K562 (cell line): Measurements from ENCODE around the gene CELSR2. TPM values are rescaled to one million over a fixed set of nuclear protein-coding genes. Genes with fewer than 3 reads are reported as not detected.
A peak's percentile ranks its signal among the peaks of the same experiment; 100 is the strongest.
"Not testable (repeated sequence)": the region's sequence is repeated elsewhere in the genome, so short reads cannot be mapped to it uniquely, and the experiment has no call there.

Experiments
- ATAC-seq: fragments of 200-7000 bp; cut with Tn5 transposase; 3 replicates; pipeline ENCODE4 v1.9.1; 2020; ENCODE audit warnings: moderate library complexity
- BruUV-seq: library from RNA; stranded (reverse); fragments of 400-500 nt; replicated peaks from 2 replicates; lab custom pipeline; 2021; lab: Mats Ljungman, UMichigan
- CTCF ChIA-PET: fragments of 300-600 bp; formaldehyde crosslinking; extraction: SDS; loops from one replicate; lab custom pipeline; 2021; ENCODE audit warnings: low intra/inter-chr PET ratio; lab: Yijun Ruan, JAX
- POLR2A ChIA-PET: fragments of 300-600, 350-650 bp; sonication (Branson Sonifier 250); formaldehyde crosslinking; extraction: SDS; loops from one replicate; lab custom pipeline; 2021; ENCODE audit warnings: antibody characterized with exemption, inconsistent platforms; lab: Yijun Ruan, JAX
- DNase-seq, 4 experiments: peaks; one replicate each; pipeline versions ENCODE4 v3.0.0 to v3.0.0-alpha.2; 2011 to 2018; ENCODE audit warnings: low spot score in 3 of 4, mixed read lengths in 3 of 4; ENCODE audit errors: extremely low read depth in 1 of 4
- FAIRE-seq: peaks from 2 replicates; lab custom pipeline; 2011; peaks lifted over from hg19 to GRCh38; lab: Jason Lieb, UNC
- H2AFZ ChIP-seq: 2 replicates; pipeline ENCODE4 v1.6.0; 2011; ENCODE audit warnings: low read depth, low read length, control low read depth, inconsistent platforms
- H3K27ac ChIP-seq: fragments of 200-600 bp; 3 replicates; pipeline ENCODE4 v1.8.0; 2011; ENCODE audit warnings: low read depth, mild to moderate bottlenecking, control low read depth, inconsistent platforms, low read length, moderate library complexity, mixed read lengths; ENCODE audit errors: extremely low read depth
- H3K27me3 ChIP-seq, 2 experiments: fragments of 300-600 bp in 1 of 2; 2 replicates in 1 of 2; 3 replicates in 1 of 2; pipeline versions ENCODE4 v1.6.0 to v1.8.0; 2011; ENCODE audit warnings: inconsistent platforms in 2 of 2, low read length in 2 of 2, mild to moderate bottlenecking in 1 of 2, mixed read lengths in 1 of 2, moderate library complexity in 1 of 2; ENCODE audit not compliant: control insufficient read depth in 2 of 2, insufficient read depth in 2 of 2
- H3K36me3 ChIP-seq: fragments of 300-600 bp; 3 replicates; pipeline ENCODE4 v1.8.0; 2011; ENCODE audit warnings: mild to moderate bottlenecking, low read length, inconsistent platforms; ENCODE audit not compliant: control insufficient read depth, insufficient read depth
- H3K4me1 ChIP-seq, 2 experiments: fragments of 200-600 bp in 1 of 2; replicated peaks in 1 of 2; 2 replicates in 1 of 2; 3 replicates in 1 of 2; pipeline versions ENCODE4 v1.5.1 to v1.8.0; 2011; ENCODE audit warnings: inconsistent platforms in 2 of 2, low read length in 2 of 2, mild to moderate bottlenecking in 1 of 2, mixed read lengths in 1 of 2, moderate library complexity in 1 of 2; ENCODE audit not compliant: control insufficient read depth in 2 of 2, insufficient read depth in 2 of 2
- H3K4me2 ChIP-seq: 2 replicates; pipeline ENCODE4 v1.6.1; 2011; ENCODE audit warnings: low read length, control low read depth, inconsistent platforms, mixed read lengths; ENCODE audit not compliant: insufficient read depth
- H3K4me3 ChIP-seq: fragments of 200-600 bp; sonication (generic), shearing (Covaris generic); 2 replicates; pipeline ENCODE4 v1.5.1; 2016; ENCODE audit warnings: control low read depth, inconsistent platforms
- H3K79me2 ChIP-seq: fragments of 200-600 bp; 3 replicates; pipeline ENCODE4 v1.8.0; 2011; ENCODE audit warnings: low read length, inconsistent platforms; ENCODE audit not compliant: control insufficient read depth, insufficient read depth
- H3K9ac ChIP-seq, 2 experiments: 2 replicates each; pipeline versions ENCODE4 v1.6.0 to v1.6.1; 2011; ENCODE audit warnings: low read depth in 2 of 2, low read length in 2 of 2, control low read depth in 1 of 2, inconsistent platforms in 1 of 2, mild to moderate bottlenecking in 1 of 2, mixed read lengths in 1 of 2; ENCODE audit not compliant: insufficient read depth in 1 of 2
- H3K9me1 ChIP-seq: one replicate; pipeline ENCODE4 v1.6.0; 2011; ENCODE audit warnings: inconsistent platforms, mild to moderate bottlenecking, low read length, moderate library complexity; ENCODE audit not compliant: control insufficient read depth, insufficient read depth
- H3K9me3 ChIP-seq: replicated peaks from 2 replicates; pipeline ENCODE4 v1.5.1; 2011; ENCODE audit warnings: low read depth, low read length, inconsistent platforms; ENCODE audit not compliant: control insufficient read depth, insufficient read depth
- H4K20me1 ChIP-seq: replicated peaks from 2 replicates; pipeline ENCODE4 v1.6.1; 2011; ENCODE audit warnings: low read length, inconsistent platforms, mixed read lengths; ENCODE audit not compliant: control insufficient read depth, insufficient read depth
- CEBPG ChIP-seq, 3 experiments: fragments of 200-800 bp in 1 of 3; sonication (Bioruptor generic) in 1 of 3; sonication (generic) in 1 of 3; formaldehyde crosslinking in 1 of 3; IDR thresholded peaks in 2 of 3; conservative IDR thresholded peaks in 1 of 3; 2 replicates each; pipeline versions ENCODE4 v1.6.1 to v1.8.0; 2016 to 2022; ENCODE audit warnings: missing compliant biosample characterization in 2 of 3, missing genetic modification characterization in 2 of 3, mild to moderate bottlenecking in 1 of 3, missing genetic modification reagents in 1 of 3
- IRF1 ChIP-seq: sonication (generic); formaldehyde crosslinking; IDR thresholded peaks from 2 replicates; pipeline ENCODE4 v1.8.0; 2022; ENCODE audit warnings: missing genetic modification reagents, mild to moderate bottlenecking, borderline replicate concordance
- POLR2H ChIP-seq: IDR thresholded peaks from 2 replicates; pipeline ENCODE4 v1.6.1; 2016; ENCODE audit warnings: missing genetic modification characterization, low read depth, mild to moderate bottlenecking, control low read depth, missing compliant biosample characterization, moderate library complexity
- RFX1 ChIP-seq: fragments of 450-650 bp; IDR thresholded peaks from 2 replicates; pipeline ENCODE4 v1.6.1; 2016; ENCODE audit warnings: mild to moderate bottlenecking, moderate library complexity
- SIX5 ChIP-seq, 2 experiments: IDR thresholded peaks; 2 replicates each; pipeline ENCODE4 v1.6.1; 2011; ENCODE audit warnings: low read length in 2 of 2, borderline replicate concordance in 1 of 2, low read depth in 1 of 2, mild to moderate bottlenecking in 1 of 2, moderate library complexity in 1 of 2; ENCODE audit not compliant: insufficient read depth in 1 of 2
- SMAD4 ChIP-seq: fragments of 250-450 bp; sonication (Bioruptor Pico); conservative IDR thresholded peaks from 2 replicates; pipeline ENCODE4 v1.8.0; 2021; ENCODE audit warnings: inconsistent platforms, mild to moderate bottlenecking, moderate library complexity
- TRIM24 ChIP-seq, 2 experiments: fragments of 450-650 bp; IDR thresholded peaks; 2 replicates each; pipeline ENCODE4 v1.6.1; 2016
- ZNF436 ChIP-seq: fragments of 250-450, 450-650 bp; sonication (Bioruptor Pico); formaldehyde crosslinking; IDR thresholded peaks from 2 replicates; pipeline ENCODE4 v1.7.0; 2020; ENCODE audit warnings: mild to moderate bottlenecking
- ZNF584 ChIP-seq: fragments of 200-800 bp; sonication (Bioruptor generic); IDR thresholded peaks from 2 replicates; pipeline ENCODE4 v1.6.1; 2016; ENCODE audit warnings: low read depth, mild to moderate bottlenecking, missing genetic modification characterization, missing compliant biosample characterization
- WGBS: fragments of 100-300 bp; shearing (Covaris generic); methylation state at CpG from one replicate; pipeline ENCODE4 v1.1.6; 2016; ENCODE audit warnings: low coverage, mixed read lengths; ENCODE audit not compliant: insufficient coverage; ENCODE audit errors: missing lambda C conversion rate; 5-methylcytosine and 5-hydroxymethylcytosine counted together
- in situ Hi-C: fragments of 300-500 bp; cut with MboI; formaldehyde crosslinking; loops from 4 replicates; pipeline ENCODE4 v1.15.0; 2018; ENCODE audit warnings: inconsistent platforms, mixed read lengths
- intact Hi-C: fragments of 100-400 bp; cut with micrococcal nuclease; formaldehyde crosslinking; loops from 2 replicates; pipeline ENCODE4 v1.14.2; 2022
- polyA plus RNA-seq, 8 experiments: library from polyadenylated mRNA; depleted of rRNA in 4 of 8; stranded (reverse) in 5 of 8; unstranded in 3 of 8; fragments of >200 nt; fragmentation: Nextera tagmentation in 2 of 8; fragmentation: Illumina TruSeq in 1 of 8; extraction: Ambion mirVana in 2 of 8; extraction: Trizol in 1 of 8; gene quantifications; 2 replicates each; pipeline versions ENCODE4 v1.2.1 to v1.2.3, GENCODE V29; 2011 to 2014; ENCODE audit warnings: inconsistent platforms in 1 of 8, missing spikeins in 1 of 8
- total RNA-seq, 7 experiments: library from RNA; depleted of rRNA in 6 of 7; stranded (reverse); fragments of >200 nt in 6 of 7; fragmentation: Illumina TruSeq in 2 of 7; extraction: Trizol in 2 of 7; gene quantifications; 2 replicates each; pipeline versions ENCODE4 v1.2.1 to v1.2.3, GENCODE V29; 2011 to 2021; ENCODE audit warnings: low replicate concordance in 1 of 7
- TF ChIP-seq, protein P1 (sequence below): fragments of 450-650 bp; formaldehyde crosslinking; IDR thresholded peaks from 2 replicates; pipeline ENCODE4 v1.4.0; 2020; ENCODE audit warnings: mild to moderate bottlenecking, mixed read lengths
- TF ChIP-seq, protein P2 (sequence below), 2 experiments: fragments of 450-650 bp in 1 of 2; sonication (generic) in 1 of 2; formaldehyde crosslinking in 1 of 2; IDR thresholded peaks in 1 of 2; conservative IDR thresholded peaks in 1 of 2; 2 replicates each; pipeline versions ENCODE4 v1.6.1 to v1.8.1; 2016 to 2023; ENCODE audit warnings: mild to moderate bottlenecking in 2 of 2, moderate library complexity in 2 of 2, inconsistent platforms in 1 of 2, missing genetic modification reagents in 1 of 2

CELSR2 gene
- total and polyA plus RNA-seq, 9 of the 15 experiments (the other 6 are each of a cell fraction or from before 2014, with no cell fraction given), result 0.31 to 21.9 (median 4.2) TPM

DNA sequence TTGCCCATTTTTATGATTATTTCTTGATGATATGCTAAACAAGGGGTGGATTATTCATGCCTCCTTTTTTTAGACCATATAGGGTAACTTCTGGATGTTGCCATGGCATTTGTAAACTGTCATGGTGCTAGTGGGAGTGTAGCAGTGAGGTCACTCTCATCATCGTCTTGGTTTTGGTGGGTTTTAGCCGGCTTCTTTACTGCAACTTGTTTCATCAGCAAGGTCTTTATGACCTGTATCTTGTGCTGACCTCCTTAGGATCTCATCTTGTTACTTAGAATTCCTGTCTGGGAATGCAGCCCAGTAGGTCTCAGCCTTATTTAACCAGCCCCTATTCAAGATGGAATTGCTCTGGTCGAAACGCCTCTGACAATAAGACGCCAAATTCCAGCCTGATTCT lies 37.4 kb downstream of the CELSR2 start (continued):
- TF ChIP-seq CEBPG (CRISPR knock-in tag; IDR thresholded peaks at IDR 0.05) (peak; percentile 72), CEBPG (tag; conservative IDR thresholded peaks at IDR 0.05 in 1 of 2, IDR thresholded peaks at IDR 0.05 in 1 of 2) (peak in 1 of 2 experiments; percentile 79; a peak in 2 of 4 replicates), TRIM24 (IDR thresholded peaks at IDR 0.05) (peak; percentile 68 to 71; a peak in 2 of 4 replicates), SMAD4 (0 out of 2 replicates have a peak, but pooled peaks have one; percentile 16), RFX1 (peak; percentile 80)
- TF ChIP-seq, protein P1, sequence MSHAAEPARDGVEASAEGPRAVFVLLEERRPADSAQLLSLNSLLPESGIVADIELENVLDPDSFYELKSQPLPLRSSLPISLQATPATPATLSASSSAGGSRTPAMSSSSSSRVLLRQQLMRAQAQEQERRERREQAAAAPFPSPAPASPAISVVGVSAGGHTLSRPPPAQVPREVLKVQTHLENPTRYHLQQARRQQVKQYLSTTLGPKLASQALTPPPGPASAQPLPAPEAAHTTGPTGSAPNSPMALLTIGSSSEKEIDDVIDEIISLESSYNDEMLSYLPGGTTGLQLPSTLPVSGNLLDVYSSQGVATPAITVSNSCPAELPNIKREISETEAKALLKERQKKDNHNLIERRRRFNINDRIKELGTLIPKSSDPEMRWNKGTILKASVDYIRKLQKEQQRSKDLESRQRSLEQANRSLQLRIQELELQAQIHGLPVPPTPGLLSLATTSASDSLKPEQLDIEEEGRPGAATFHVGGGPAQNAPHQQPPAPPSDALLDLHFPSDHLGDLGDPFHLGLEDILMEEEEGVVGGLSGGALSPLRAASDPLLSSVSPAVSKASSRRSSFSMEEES, result 0 out of 2 replicates have a peak, but pooled peaks have one; percentile 7
- TF ChIP-seq, protein P2, sequence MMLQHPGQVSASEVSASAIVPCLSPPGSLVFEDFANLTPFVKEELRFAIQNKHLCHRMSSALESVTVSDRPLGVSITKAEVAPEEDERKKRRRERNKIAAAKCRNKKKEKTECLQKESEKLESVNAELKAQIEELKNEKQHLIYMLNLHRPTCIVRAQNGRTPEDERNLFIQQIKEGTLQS (IDR thresholded peaks at IDR 0.05), result peak; percentile 76
- TF ChIP-seq, protein P2 (CRISPR knock-in tag; conservative IDR thresholded peaks at IDR 0.05), result not testable (repeated sequence)

DNA sequence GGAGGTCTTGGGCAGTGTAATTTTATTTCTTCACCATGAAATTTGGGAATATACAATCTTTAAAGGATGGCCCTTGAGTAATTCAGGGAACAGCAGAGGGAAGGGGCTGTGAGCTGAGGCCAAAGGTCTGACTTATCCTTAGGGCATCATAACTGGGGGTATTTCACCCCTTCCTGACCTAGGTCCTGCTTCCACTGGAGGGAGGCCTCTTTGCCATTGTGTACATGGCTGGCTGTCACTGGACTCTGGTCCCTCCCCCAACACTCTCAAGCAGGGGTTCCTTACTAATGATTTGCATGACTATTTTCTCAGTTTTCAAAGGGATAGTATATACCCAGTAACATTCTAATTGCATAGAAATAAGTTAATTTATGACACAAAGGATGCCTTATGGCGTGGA lies 40.8 kb downstream of the CELSR2 start:
- in situ Hi-C loops (no loop called here), intact Hi-C loops (no loop called here)
- H3K4me1 ChIP-seq, result peaks cover 7 to 26% of the 10 kb centered on the region in 2 experiments; a peak in 4 of 5 replicates
- H3K4me3 ChIP-seq, result no peak overlapping the region
- no peaks in the 10 kb centered on the region for H3K9me3 ChIP-seq
- H3K9me1 ChIP-seq, result no peaks in the 10 kb centered on the region
- BruUV-seq, result no TSS peak
- no peak overlapping the region for H3K27ac ChIP-seq
- DNase-seq (no peak), FAIRE-seq (no peak), ATAC-seq (peak; percentile 22; the same call in 1 of the 3 replicates)
- no peak overlapping the region for H3K4me2 ChIP-seq
- H3K27me3 ChIP-seq, result no peaks in the 10 kb centered on the region
- peak overlapping the region; percentile 87 for H2AFZ ChIP-seq
- TF ChIP-seq SMAD4 (no peak), POLR2H (tag) (no peak), ZNF584 (no peak), SIX5 (IDR thresholded peaks at IDR 0.05; ENCODE audit: borderline replicate concordance in 1 of 2, insufficient read depth in 1 of 2, low read depth in 1 of 2, low read length in 2 of 2) (no peak), IRF1 (CRISPR knock-in tag) (no peak), ZNF436 (no peak)
- H3K79me2 ChIP-seq, result no peaks in the 10 kb centered on the region
- POLR2A ChIA-PET, result interaction anchor here (0.8 kb wide), 1 partner anchor 104 kb away, joined by 3 read pairs; no protein-coding TSS in a partner anchor
- CTCF ChIA-PET, result no interaction called here
- no peak overlapping the region for H3K9ac ChIP-seq
- WGBS, result 100% methylated on average over 1 of the region's 1 CpG
- H3K36me3 ChIP-seq, result no peaks in the 10 kb centered on the region
- H4K20me1 ChIP-seq, result no peaks in the 10 kb centered on the region
